SU-DHL-6 (cell line): ENCODE results near the gene HIVEP3.

Experiments used
- H2AFZ ChIP-seq: fragments of 200-600 bp; sonication (generic); 2 replicates; pipeline ENCODE4 v1.6.1; 2014; ENCODE audit warnings: low read depth, mild to moderate bottlenecking, moderate library complexity, mixed read lengths, antibody characterized with exemption, low read length; ENCODE audit not compliant: severe bottlenecking
- H3F3A ChIP-seq: fragments of 200-600 bp; shearing (Covaris generic); 2 replicates; pipeline ENCODE4 v1.6.0; 2016; ENCODE audit warnings: antibody characterized with exemption, mild to moderate bottlenecking; ENCODE audit not compliant: insufficient read depth
- H3K27ac ChIP-seq: fragments of 200-600 bp; sonication (generic); 2 replicates; pipeline ENCODE4 v1.5.1; 2016; ENCODE audit warnings: low read depth, mild to moderate bottlenecking, low read length, moderate library complexity, mixed read lengths
- H3K27me3 ChIP-seq: fragments of 200-600 bp; sonication (generic), shearing (Covaris generic); 2 replicates; pipeline ENCODE4 v1.6.0; 2014; ENCODE audit warnings: mild to moderate bottlenecking, low read length
- H3K36me3 ChIP-seq: fragments of 200-600 bp; sonication (generic); 2 replicates; pipeline ENCODE4 v1.6.1; 2014; ENCODE audit warnings: mild to moderate bottlenecking, low read length, mixed read lengths
- H3K4me2 ChIP-seq: fragments of 300-600, 200-600 bp; shearing (Covaris generic), sonication (generic); 2 replicates; pipeline ENCODE4 v1.6.0; 2014; ENCODE audit warnings: low read length, low read depth, mild to moderate bottlenecking; ENCODE audit not compliant: poor library complexity, severe bottlenecking
- H3K4me3 ChIP-seq: fragments of 200-600 bp; sonication (generic); 2 replicates; pipeline ENCODE4 v1.5.1; 2014; ENCODE audit warnings: antibody characterized with exemption, low read length, mild to moderate bottlenecking, mixed read lengths; ENCODE audit not compliant: insufficient read depth, poor library complexity, severe bottlenecking
- H3K79me2 ChIP-seq: fragments of 200-600 bp; sonication (generic); 2 replicates; pipeline ENCODE4 v1.6.1; 2014; ENCODE audit warnings: mild to moderate bottlenecking, low read length, moderate library complexity; ENCODE audit not compliant: insufficient read depth
- H3K9ac ChIP-seq: fragments of 200-600 bp; sonication (generic); 2 replicates; pipeline ENCODE4 v1.7.0; 2014; ENCODE audit warnings: mild to moderate bottlenecking, low read length
- H3K9me2 ChIP-seq: fragments of 200-600 bp; sonication (generic); replicated peaks from 2 replicates; pipeline ENCODE4 v1.6.1; 2014; ENCODE audit warnings: low read length; ENCODE audit not compliant: insufficient read depth
- H3K9me3 ChIP-seq: fragments of 200-600 bp; sonication (generic); 2 replicates; pipeline ENCODE4 v1.6.1; 2014; ENCODE audit warnings: low read length, mixed read lengths; ENCODE audit not compliant: insufficient read depth
- H4K20me1 ChIP-seq: fragments of 200-600 bp; sonication (generic); 2 replicates; pipeline ENCODE4 v1.6.1; 2014; ENCODE audit warnings: low read depth, mild to moderate bottlenecking, antibody characterized with exemption, low read length, moderate library complexity, mixed read lengths
- CTCF ChIP-seq: fragments of 200-600 bp; sonication (generic); IDR thresholded peaks from one replicate; pipeline ENCODE4 v1.5.1; 2017; ENCODE audit warnings: antibody characterized with exemption, mild to moderate bottlenecking, low read length, moderate library complexity; ENCODE audit not compliant: insufficient read depth, poor library complexity, severe bottlenecking
- EZH2phosphoT487 ChIP-seq: fragments of 200-600 bp; sonication (generic), shearing (Covaris generic); conservative IDR thresholded peaks from 2 replicates; pipeline ENCODE4 v1.6.1; 2018; ENCODE audit warnings: mild to moderate bottlenecking, antibody characterized with exemption, low read length, moderate library complexity, mixed read lengths

The HIVEP3 gene

DNA sequence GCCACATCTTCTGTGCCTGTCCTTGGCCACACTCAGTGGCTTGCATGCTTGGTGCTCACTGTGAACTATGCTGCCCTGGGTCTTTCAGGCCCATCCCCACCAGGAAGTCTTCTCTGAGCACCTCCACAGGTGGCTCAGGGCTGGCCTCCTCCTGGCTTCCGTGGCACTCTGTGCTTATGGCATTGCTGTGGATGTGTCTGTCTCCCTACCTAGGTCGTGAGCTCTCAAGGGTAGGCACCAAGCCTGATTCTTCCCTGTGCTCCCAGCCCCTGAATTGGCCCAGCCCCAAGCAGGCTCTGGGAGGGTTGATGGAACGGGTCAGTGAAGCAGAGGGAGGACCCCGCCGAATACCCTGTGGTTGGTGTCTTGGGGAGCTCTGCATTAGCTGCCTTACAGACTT, 236.6 kb downstream of the HIVEP3 start:
- H3K36me3 ChIP-seq, result no peaks in the 10 kb centered on the region

DNA sequence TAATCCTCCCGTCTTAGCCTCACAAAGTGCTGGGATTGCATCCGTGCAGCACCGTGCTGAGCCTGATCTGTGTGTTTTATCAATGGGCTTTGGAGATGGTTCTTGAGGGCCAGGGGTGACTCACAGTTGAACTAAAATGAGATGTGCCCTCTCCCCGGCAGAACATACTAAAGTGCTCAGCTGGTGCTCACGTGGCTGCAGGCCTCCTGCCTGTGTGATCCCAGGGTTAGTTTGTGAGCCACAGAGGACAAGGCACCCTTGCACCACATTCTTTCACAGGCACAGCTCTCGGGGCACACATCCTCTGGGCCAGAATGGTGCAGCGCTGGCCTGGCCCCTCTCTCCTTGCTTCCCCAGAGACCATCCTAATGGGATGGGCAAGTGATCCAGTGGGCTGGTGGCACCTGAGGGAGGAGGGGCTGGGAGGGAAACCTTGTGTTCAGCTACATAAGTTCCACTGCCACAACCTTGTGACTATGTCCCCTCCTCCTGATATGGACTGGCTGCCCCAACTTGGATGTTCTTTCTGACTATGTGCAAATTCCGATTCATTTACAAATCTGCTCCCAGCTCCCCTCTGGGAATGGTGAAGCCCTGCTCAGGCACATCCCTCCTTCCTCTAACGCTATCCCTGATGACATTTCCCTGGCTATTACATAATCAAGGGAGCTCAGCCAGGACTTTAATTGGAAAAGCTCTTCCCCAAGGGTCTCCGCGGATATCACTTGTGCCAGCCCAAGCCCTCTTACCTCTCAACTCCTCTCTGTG, 237.2 kb downstream of the HIVEP3 start:
- Histone ChIP-seq H3K9me2 (no peaks in the 10 kb centered on the region), H3K36me3 (no peaks in the 10 kb centered on the region), H3K9ac (no peak overlapping the region), H3K9me3 (no peaks in the 10 kb centered on the region), H4K20me1 (no peaks in the 10 kb centered on the region), H3K4me2 (no peak overlapping the region), H3K4me3 (no peak overlapping the region), H3F3A (no peaks in the 10 kb centered on the region), H2AFZ (no peak overlapping the region), H3K27me3 (no peaks in the 10 kb centered on the region), H3K27ac (no peak overlapping the region), H3K79me2 (no peaks in the 10 kb centered on the region)
- TF ChIP-seq EZH2phosphoT487, result no peak
- TF ChIP-seq CTCF, result no peak

More for the DNA sequence above, 236.6 kb downstream of the HIVEP3 start:
- Histone ChIP-seq H3K27ac (no peak overlapping the region), H3K9ac (no peak overlapping the region), H3F3A (no peaks in the 10 kb centered on the region), H3K79me2 (no peaks in the 10 kb centered on the region), H3K9me3 (no peaks in the 10 kb centered on the region), H3K4me3 (no peak overlapping the region), H4K20me1 (no peaks in the 10 kb centered on the region), H3K9me2 (no peaks in the 10 kb centered on the region), H3K27me3 (no peaks in the 10 kb centered on the region), H3K4me2 (no peak overlapping the region), H2AFZ (no peak overlapping the region)
- no peak for TF ChIP-seq EZH2phosphoT487
- no peak for TF ChIP-seq CTCF

- H3K27me3 ChIP-seq, result no peaks in the 10 kb centered on the region
- no peaks in the 10 kb centered on the region for H3K36me3 ChIP-seq
- no peaks in the 10 kb centered on the region for H3K9me2 ChIP-seq
- no peaks in the 10 kb centered on the region for H3K79me2 ChIP-seq
- H3K9ac ChIP-seq, result no peak overlapping the region
- no peaks in the 10 kb centered on the region for H4K20me1 ChIP-seq
- H3K27ac ChIP-seq, result no peak overlapping the region
- H3F3A ChIP-seq, result no peaks in the 10 kb centered on the region
- TF ChIP-seq CTCF, result no peak
- no peak for TF ChIP-seq EZH2phosphoT487
- no peak overlapping the region for H3K4me2 ChIP-seq
- no peak overlapping the region for H3K4me3 ChIP-seq
- no peak overlapping the region for H2AFZ ChIP-seq
- H3K9me3 ChIP-seq, result no peaks in the 10 kb centered on the region
Measured at GRCh38 chr1:41679994-41680393, 238.7 kb downstream of the HIVEP3 start.
